Heart right ventricle (tissue), 16 donors: ENCODE data around the gene MAN1C1. TPM values are rescaled to one million over a fixed set of nuclear protein-coding genes. Genes with fewer than 3 reads are reported as not detected.

Source experiments
- ATAC-seq, 8 donors: fragments of 200-7000 bp; cut with Tn5 transposase; one replicate each; pipeline ENCODE4 v1.9.1; 2020; ENCODE audit warnings: mild to moderate bottlenecking in 8 of 8, moderate library complexity in 8 of 8, moderate number of reproducible peaks in 1 of 8
- DNase-seq, 2 donors: peaks; one replicate each; pipeline ENCODE4 v3.0.0-alpha.2; 2020
- H3K27ac ChIP-seq, 10 donors: fragments of 200-600 bp; sonication (generic) in 2 of 10; one replicate each; pipeline versions ENCODE4 v1.5.0 to v1.8.0; 2020 to 2022; ENCODE audit warnings: mild to moderate bottlenecking in 3 of 10
- H3K27me3 ChIP-seq, 7 donors: fragments of 200-600 bp; one replicate each; pipeline ENCODE4 v1.8.0; 2021 to 2022; ENCODE audit warnings: mild to moderate bottlenecking in 2 of 7
- H3K36me3 ChIP-seq, 9 donors: fragments of 200-600 bp; sonication (generic) in 1 of 9; one replicate each; pipeline versions ENCODE4 v1.5.0 to v1.8.0; 2020 to 2022; ENCODE audit warnings: mild to moderate bottlenecking in 2 of 9
- H3K4me1 ChIP-seq, 9 donors: fragments of 200-600 bp; sonication (generic) in 1 of 9; one replicate each; pipeline versions ENCODE4 v1.5.0 to v1.8.0; 2020 to 2022; ENCODE audit warnings: mild to moderate bottlenecking in 4 of 9
- H3K4me3 ChIP-seq, 10 donors: fragments of 200-600 bp; sonication (generic) in 2 of 10; one replicate each; pipeline versions ENCODE4 v1.5.0 to v1.8.0; 2020 to 2022; ENCODE audit warnings: mild to moderate bottlenecking in 7 of 10, moderate library complexity in 2 of 10
- H3K9me3 ChIP-seq, 11 donors: fragments of 200-600 bp in 10 of 11; sonication (generic) in 2 of 11; one replicate each; pipeline versions ENCODE4 v1.5.0 to v1.8.0; 2013 to 2022; ENCODE audit warnings: mild to moderate bottlenecking in 2 of 11, control low read depth in 1 of 11, moderate library complexity in 1 of 11
- WGBS, 2 donors: extraction: QIAGEN DNeasy Blood & Tissue Kit; methylation state at CpG; one replicate each; pipeline ENCODE4 v1.1.7; 2013; ENCODE audit warnings: inconsistent platforms in 1 of 2; 5-methylcytosine and 5-hydroxymethylcytosine counted together
- intact Hi-C, 10 donors: fragments of 100-400 bp; cut with DNase I; formaldehyde crosslinking; loops; one replicate each; pipeline versions ENCODE4 v1.11.1 to v1.14.2; 2022
- polyA plus RNA-seq, 2 donors: library from polyadenylated mRNA; stranded (reverse); fragments of 200-250 nt; gene quantifications; one replicate each; pipeline ENCODE4 v1.2.3, GENCODE V29; 2013
- total RNA-seq, 10 donors: library from RNA; stranded (reverse); fragmentation: NEBNext Ultra II Directional in 3 of 10; extraction: Animal tissue kit (Norgen Biotek cat#: 25700) in 3 of 10; gene quantifications; one replicate each; pipeline versions ENCODE4 v1.2.1 to v1.2.4, GENCODE V29; 2021 to 2023
- TF ChIP-seq, protein P1 (sequence below), 9 donors: fragments of 200-600 bp; sonication (generic) in 2 of 9; IDR thresholded peaks; one replicate each; pipeline versions ENCODE4 v1.5.0 to v1.8.0; 2021 to 2022; ENCODE audit warnings: antibody characterized with exemption in 9 of 9, mild to moderate bottlenecking in 5 of 9, moderate library complexity in 1 of 9
- donor health status: Arrhythmogenic right ventricular cardiomyopathy.
- donor health status: ischemic (EF 13 %, LVEDD 7.1; RV severe dilation, severe dysfunction).
- donor health status: healthy with polysubstance abuse.
- donor health status: DM: no; HTN: yes; CAD: no.
- donor health status: DM: no; HTN: no; CAD: no.
- donor health status: ischemic (EF 25% LVEDD 6.9; RV normal size, moderate dysfunction).
- donor health status: ischemic (EF 25% LVEDD 5.7; RV mildly dilated, moderate dysfunction).
- donor health status: healthy.
- donor health status: DM: yes; HTN: yes; CAD: no.
- donor health status: Ischemic cardiomyopathy.
- donor health status: ischemic (EF 35%, LVEDD 5.7; RV mildly dilated, moderate dysfunction).
- donor health status: nonischemic (EF 11% LVEDD 7.7; RV severe dilation, severe dysfunction).
- donor health status: DM: yes; HTN: yes; CAD: no.
- donor health status: PGD.
- donor health status: ischemic (EF 29% LVEDD 5.4; RV normal size, mild dysfunction).
- donor health status: nonischemic (EF 23%, LVEDD 6.1; RV moderate dilation, normal function).

Gene MAN1C1
- total and polyA plus RNA-seq, 12 donors, result 9.7 to 23.4 (median 13.4) TPM

DNA sequence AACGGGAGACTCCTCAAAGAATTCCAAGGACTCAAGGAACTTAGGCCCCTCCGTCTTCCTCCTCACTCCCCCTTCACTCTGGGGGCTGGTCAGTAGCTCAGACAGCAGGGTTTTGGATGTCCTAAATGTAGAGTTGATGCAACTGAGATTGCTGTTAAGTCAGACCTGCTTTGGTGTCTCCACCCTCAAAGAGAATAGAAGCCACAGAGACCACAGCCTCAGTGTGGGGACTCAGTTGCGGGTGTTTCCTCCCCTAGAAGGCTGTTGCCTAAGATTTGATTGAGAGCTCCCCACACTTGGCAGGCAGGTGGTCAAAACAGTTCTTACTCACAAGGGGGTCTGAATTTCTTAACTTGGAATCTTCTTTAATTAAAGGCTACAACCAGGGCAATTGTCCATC lies 7.6 kb downstream of the MAN1C1 start:
- Histone ChIP-seq H3K4me3 (no peak overlapping the region), H3K36me3 (peaks cover 0 to 4% (median 0%) of the 10 kb centered on the region in 9 donors), H3K9me3 (peaks cover 0 to 4% (median 0%) of the 10 kb centered on the region in 11 donors), H3K4me1 (peaks cover 6 to 40% (median 21%) of the 10 kb centered on the region in 9 donors), H3K27ac (no peak overlapping the region), H3K27me3 (no peaks in the 10 kb centered on the region)
- TF ChIP-seq, protein P1, sequence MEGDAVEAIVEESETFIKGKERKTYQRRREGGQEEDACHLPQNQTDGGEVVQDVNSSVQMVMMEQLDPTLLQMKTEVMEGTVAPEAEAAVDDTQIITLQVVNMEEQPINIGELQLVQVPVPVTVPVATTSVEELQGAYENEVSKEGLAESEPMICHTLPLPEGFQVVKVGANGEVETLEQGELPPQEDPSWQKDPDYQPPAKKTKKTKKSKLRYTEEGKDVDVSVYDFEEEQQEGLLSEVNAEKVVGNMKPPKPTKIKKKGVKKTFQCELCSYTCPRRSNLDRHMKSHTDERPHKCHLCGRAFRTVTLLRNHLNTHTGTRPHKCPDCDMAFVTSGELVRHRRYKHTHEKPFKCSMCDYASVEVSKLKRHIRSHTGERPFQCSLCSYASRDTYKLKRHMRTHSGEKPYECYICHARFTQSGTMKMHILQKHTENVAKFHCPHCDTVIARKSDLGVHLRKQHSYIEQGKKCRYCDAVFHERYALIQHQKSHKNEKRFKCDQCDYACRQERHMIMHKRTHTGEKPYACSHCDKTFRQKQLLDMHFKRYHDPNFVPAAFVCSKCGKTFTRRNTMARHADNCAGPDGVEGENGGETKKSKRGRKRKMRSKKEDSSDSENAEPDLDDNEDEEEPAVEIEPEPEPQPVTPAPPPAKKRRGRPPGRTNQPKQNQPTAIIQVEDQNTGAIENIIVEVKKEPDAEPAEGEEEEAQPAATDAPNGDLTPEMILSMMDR (IDR thresholded peaks at IDR 0.05), result no peak
- DNase-seq (no peak), ATAC-seq (no peak)
- intact Hi-C loops, result loop anchor here in 5 of 10 donors (5.0 to 10.0 kb wide), 4 partner anchors 33 to 63 kb away; no protein-coding TSS in a partner anchor
- 69 to 81% methylated on average over 3 of the region's 3 CpGs for WGBS, 2 donors

DNA sequence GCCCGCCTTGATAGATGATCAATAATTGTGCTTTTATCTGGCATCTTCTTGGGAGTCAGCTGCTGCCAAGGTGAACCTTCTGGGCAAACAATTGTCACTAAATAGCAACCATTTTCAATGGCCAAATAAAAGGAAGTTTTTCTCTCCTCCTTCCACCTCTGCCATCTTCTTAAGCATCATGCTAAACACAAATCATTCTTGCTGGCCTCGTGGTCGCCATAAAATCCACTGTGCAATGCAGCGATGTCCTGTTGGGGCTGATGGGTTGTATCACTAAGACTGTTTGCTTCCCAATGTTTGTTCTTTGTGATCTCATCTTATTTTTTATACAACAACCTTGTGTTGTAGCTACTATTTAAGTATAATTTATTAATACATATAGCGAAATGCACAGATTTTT lies 8.0 kb downstream of the MAN1C1 start:
- H3K9me3 ChIP-seq, result peaks cover 0 to 4% (median 0%) of the 10 kb centered on the region in 11 donors
- ATAC-seq (no peak), DNase-seq (no peak)
- intact Hi-C loops, result loop anchor here in 5 of 10 donors (5.0 to 10.0 kb wide), 4 partner anchors 33 to 63 kb away; no protein-coding TSS in a partner anchor
- TF ChIP-seq, protein P1 (IDR thresholded peaks at IDR 0.05), result no peak
- WGBS, 2 donors, result 93 to 95% methylated on average over 5 of the region's 5 CpGs
- H3K27ac ChIP-seq, result no peak overlapping the region
- H3K4me1 ChIP-seq, result peaks cover 6 to 35% (median 20%) of the 10 kb centered on the region in 9 donors
- no peak overlapping the region for H3K4me3 ChIP-seq
- H3K27me3 ChIP-seq, result no peaks in the 10 kb centered on the region
- H3K36me3 ChIP-seq, result peaks cover 0 to 4% (median 0%) of the 10 kb centered on the region in 9 donors

DNA sequence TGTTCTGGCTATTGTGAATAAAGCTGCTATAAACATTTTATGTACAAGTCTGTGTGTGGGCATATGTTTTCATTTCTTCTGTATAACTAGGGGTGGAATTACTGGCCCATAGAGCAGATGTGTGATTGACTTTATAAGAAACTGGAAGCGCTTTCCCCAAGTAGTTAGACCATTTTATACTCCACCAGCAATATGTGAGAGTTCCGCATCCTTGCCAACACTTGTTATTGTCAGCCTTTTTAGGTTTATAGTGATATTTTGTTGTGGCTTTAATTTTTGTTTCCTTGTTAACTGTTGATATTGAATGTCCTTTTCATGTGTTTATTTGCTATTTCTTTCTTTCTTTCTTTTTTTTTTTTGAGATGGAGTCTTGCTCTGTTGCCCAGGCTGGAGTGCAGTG lies 9.4 kb downstream of the MAN1C1 start:
- ATAC-seq, result no peak
- no peak overlapping the region for H3K4me3 ChIP-seq
- no peak overlapping the region for H3K27ac ChIP-seq
- 75 to 98% methylated on average over 2 of the region's 2 CpGs for WGBS, 2 donors
- H3K27me3 ChIP-seq, result no peaks in the 10 kb centered on the region
- no peak for DNase-seq
- intact Hi-C loops, result loop anchor here in 3 of 10 donors (10.0 kb wide), 2 partner anchors 49 to 59 kb away; no protein-coding TSS in a partner anchor
- H3K4me1 ChIP-seq, result peaks cover 5 to 29% (median 14%) of the 10 kb centered on the region in 9 donors
- TF ChIP-seq, protein P1 (IDR thresholded peaks at IDR 0.05), result no peak
- H3K36me3 ChIP-seq, result peaks cover 0 to 4% (median 0%) of the 10 kb centered on the region in 9 donors
- H3K9me3 ChIP-seq, result peaks cover 0 to 4% (median 0%) of the 10 kb centered on the region in 11 donors

DNA sequence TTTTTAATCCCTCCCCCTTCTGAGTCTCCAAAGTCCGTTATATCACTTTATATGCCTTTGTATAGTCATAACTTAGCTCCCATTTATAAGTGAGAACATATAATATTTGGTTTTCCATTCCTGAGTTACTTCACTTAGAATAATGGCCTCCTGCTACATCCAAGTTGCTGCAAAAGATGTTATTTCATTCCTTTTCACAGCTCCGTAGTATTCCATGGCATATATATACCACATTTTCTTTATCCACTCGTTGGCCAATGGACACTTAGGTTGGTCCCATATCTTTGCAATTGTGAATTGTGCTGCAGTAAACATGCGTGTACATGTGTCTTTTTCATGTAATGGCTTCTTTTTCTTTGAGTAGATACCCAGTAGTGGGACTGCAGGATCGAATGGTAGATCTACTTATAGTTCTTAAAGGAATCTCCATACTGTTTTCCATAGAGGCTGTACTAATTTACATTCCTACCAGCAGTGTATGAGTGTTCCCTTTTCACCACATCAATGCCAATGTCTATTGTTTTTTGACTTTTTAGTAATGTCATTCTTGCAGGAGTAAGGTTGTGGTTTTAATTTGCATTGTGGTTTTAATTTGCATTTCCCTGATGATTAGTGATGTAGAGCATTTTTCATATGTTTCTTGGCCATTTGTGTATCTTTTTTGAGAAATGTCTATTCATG lies 12.3 kb downstream of the MAN1C1 start:
- DNase-seq (no peak), ATAC-seq (no peak)
- Histone ChIP-seq H3K27ac (no peak overlapping the region), H3K36me3 (peaks cover 0 to 4% (median 0%) of the 10 kb centered on the region in 9 donors), H3K4me1 (peaks cover 2 to 35% (median 23%) of the 10 kb centered on the region in 9 donors), H3K27me3 (no peaks in the 10 kb centered on the region), H3K9me3 (peaks cover 0 to 4% (median 0%) of the 10 kb centered on the region in 11 donors), H3K4me3 (no peak overlapping the region)
- 98% methylated on average over 5 of the region's 5 CpGs for WGBS, 2 donors
- TF ChIP-seq, protein P1 (IDR thresholded peaks at IDR 0.05), result no peak
- intact Hi-C loops, result loop anchor here in 3 of 10 donors (10.0 kb wide), 2 partner anchors 46 to 56 kb away; no protein-coding TSS in a partner anchor
